ENCODE measurements around the gene BLM. TPM values are rescaled to one million over a fixed set of nuclear protein-coding genes. Genes with fewer than 3 reads are reported as not detected.

The BLM gene
- total and polyA plus RNA-seq, 10 of the 15 experiments (the other 5 are each of a cell fraction or from before 2014, with no cell fraction given), result 23.0 to 68.4 (median 43.9) TPM

- CTCF ChIA-PET, result interaction anchor here (0.7 kb wide), 1 partner anchor 33 kb away, joined by 3 read pairs; no protein-coding TSS in a partner anchor
- H3K4me2 ChIP-seq (ENCODE audit: control insufficient read depth, insufficient read depth), result no peak overlapping the region
- H3K27me3 ChIP-seq (replicated peaks in 1 of 2; ENCODE audit: control insufficient read depth in 2 of 2, insufficient read depth in 2 of 2, low read length in 1 of 2), result no peaks in the 10 kb centered on the region
- no peaks in the 10 kb centered on the region for H4K20me1 ChIP-seq (ENCODE audit: control insufficient read depth, insufficient read depth)
- no peak for FAIRE-seq
- H3K9ac ChIP-seq (ENCODE audit: control insufficient read depth, insufficient read depth, low read length), result no peak overlapping the region
- RAD21 ChIA-PET (ENCODE audit: unreplicated experiment), result no interaction called here
- no peak for ATAC-seq
- in situ Hi-C loops (cut with MboI), result no loop called here
- SMC1A ChIA-PET (ENCODE audit: uncharacterized antibody, unreplicated experiment), result interaction anchor here (0.8 to 1.3 kb wide), 3 partner anchors 14 to 49 kb away, joined by 3 to 5 read pairs (median 3); no protein-coding TSS in a partner anchor
- 82% methylated on average over 7 of the region's 7 CpGs for WGBS (ENCODE audit: insufficient coverage, insufficient replicate concordance, low lambda C conversion rate, missing lambda C conversion rate)
- BruUV-seq (replicated peaks), result no TSS peak
- no peaks in the 10 kb centered on the region for H3K79me2 ChIP-seq (ENCODE audit: control insufficient read depth, insufficient read depth, low read length)
- no peak for DNase-seq (ENCODE audit: low read depth, low spot score)
- no peak for TF ChIP-seq ZZZ3 (IDR thresholded peaks at IDR 0.05; ENCODE audit: control insufficient read depth, insufficient read length, low read depth)
- TF ChIP-seq BCL11A (IDR thresholded peaks at IDR 0.05; ENCODE audit: low read depth, low read length), result no peak
- TF ChIP-seq HDAC2 (IDR thresholded peaks at IDR 0.05), result no peak
- no peak for TF ChIP-seq NR2F1 (conservative IDR thresholded peaks at IDR 0.05)
- no peak for TF ChIP-seq STAT3 (IDR thresholded peaks at IDR 0.05; ENCODE audit: low read depth, low read length)
- TF ChIP-seq NFYB (IDR thresholded peaks at IDR 0.05; ENCODE audit: insufficient read depth, low read depth, low read length), result no peak
- TF ChIP-seq ATF2 (IDR thresholded peaks at IDR 0.05; ENCODE audit: low read length), result no peak
- TF ChIP-seq SMAD5 (IDR thresholded peaks at IDR 0.05; ENCODE audit: low read depth), result no peak
- no peak for TF ChIP-seq ZBTB4 (CRISPR knock-in tag; IDR thresholded peaks at IDR 0.05)
- TF ChIP-seq MEF2B (IDR thresholded peaks at IDR 0.05; ENCODE audit: partially characterized antibody, poor library complexity, severe bottlenecking), result no peak
- TF ChIP-seq POLR2A (IDR thresholded peaks at IDR 0.05; ENCODE audit: low read depth, low read length), result no peak
- no peak for TF ChIP-seq ZNF384 (IDR thresholded peaks at IDR 0.05; ENCODE audit: borderline replicate concordance, low read depth, low read length)
- TF ChIP-seq RAD21 (IDR thresholded peaks at IDR 0.05; ENCODE audit: insufficient read depth, low read depth, low read length), result no peak
- TF ChIP-seq PKNOX1 (IDR thresholded peaks at IDR 0.05), result no peak
- TF ChIP-seq RELB (IDR thresholded peaks at IDR 0.05; ENCODE audit: low read depth), result no peak
- TF ChIP-seq MYB (IDR thresholded peaks at IDR 0.05; ENCODE audit: borderline replicate concordance, low read depth, low read length), result no peak
- no peak overlapping the region for H3K4me3 ChIP-seq
- H3K4me1 ChIP-seq (ENCODE audit: control insufficient read depth, insufficient read depth, low read length), result peaks cover 22% of the 10 kb centered on the region
- no peak overlapping the region for H2AFZ ChIP-seq (ENCODE audit: control insufficient read depth, low read depth, low read length)
- H3K36me3 ChIP-seq (ENCODE audit: control insufficient read depth in 2 of 2, insufficient read depth in 2 of 2, low read length in 1 of 2), result no peaks in the 10 kb centered on the region
- intact Hi-C loops (cut with micrococcal nuclease; ENCODE audit: unreplicated experiment), result no loop called here
- H3K9me3 ChIP-seq (replicated peaks; ENCODE audit: control insufficient read depth, insufficient read depth, low read length), result no peaks in the 10 kb centered on the region
- H3K27ac ChIP-seq (ENCODE audit: control insufficient read depth, insufficient read depth), result no peak overlapping the region
- POLR2A ChIA-PET, result interaction anchor here (0.6 kb wide), 1 partner anchor 43 kb away, joined by 3 read pairs; no protein-coding TSS in a partner anchor
Observed at GRCh38 chr15:90836296-90836871, 119.2 kb downstream of the BLM start.

Data from GM12878 (cell line).